T-helper 1 cell (primary cell): ENCODE data around the gene NYAP1.
A peak's percentile ranks its signal among the peaks of the same experiment; 100 is the strongest.
"Not testable (repeated sequence)": the region's sequence is repeated elsewhere in the genome, so short reads cannot be mapped to it uniquely, and the experiment has no call there.

Experiments used
- DNase-seq, 5 donors: peaks; one replicate each; pipeline ENCODE4 v3.0.0-alpha.2; 2012 to 2020

The NYAP1 gene

GRCh38 chr7:100513212-100513810 lies 29.6 kb downstream of the NYAP1 start:
- DNase-seq = no peak

- no peak for DNase-seq
These were observed 31.4 kb downstream of the NYAP1 start for GRCh38 chr7:100515072-100515532.

- DNase-seq = peak; percentile 11 to 60 (median 32)
These were observed 32.5 kb downstream of the NYAP1 start for GRCh38 chr7:100516135-100516812.

- no peak for DNase-seq
These were observed 33.6 kb downstream of the NYAP1 start for GRCh38 chr7:100517305-100517704.

GRCh38 chr7:100519580-100519979 lies 35.9 kb downstream of the NYAP1 start:
- DNase-seq = no peak

GRCh38 chr7:100520138-100520537 lies 36.4 kb downstream of the NYAP1 start:
- DNase-seq = no peak

GRCh38 chr7:100521076-100521475 lies 37.3 kb downstream of the NYAP1 start:
- DNase-seq = no peak

GRCh38 chr7:100521909-100522593 lies 38.3 kb downstream of the NYAP1 start:
- DNase-seq = not testable (repeated sequence)

- not testable (repeated sequence) for DNase-seq
These were observed 39.5 kb downstream of the NYAP1 start for GRCh38 chr7:100523192-100523591.

GRCh38 chr7:100528108-100528866 lies 44.6 kb downstream of the NYAP1 start:
- not testable (repeated sequence) for DNase-seq

GRCh38 chr7:100532165-100533022 lies 48.7 kb downstream of the NYAP1 start:
- no peak for DNase-seq

- not testable (repeated sequence) for DNase-seq
These were observed 52.3 kb downstream of the NYAP1 start for GRCh38 chr7:100535982-100536381.

GRCh38 chr7:100536695-100537094 lies 53.0 kb downstream of the NYAP1 start:
- not testable (repeated sequence) for DNase-seq

- no peak for DNase-seq
These were observed 54.6 kb downstream of the NYAP1 start for GRCh38 chr7:100538348-100538653.

GRCh38 chr7:100538654-100539435 lies 55.1 kb downstream of the NYAP1 start, which contains the start of gene AGFG2:
Gene AGFG2 (plus strand): TSS chr7:100539203. CDS start chr7:100539347, 144 bp downstream.
- peak; percentile 100 for DNase-seq

GRCh38 chr7:100539436-100540006 lies 55.8 kb downstream of the NYAP1 start:
- DNase-seq = no peak

- DNase-seq = no peak
These were observed 56.5 kb downstream of the NYAP1 start for GRCh38 chr7:100540073-100540723.

- not testable (repeated sequence) for DNase-seq
These were observed 57.6 kb downstream of the NYAP1 start for GRCh38 chr7:100541309-100541708.

- DNase-seq = no peak
These were observed 59.9 kb downstream of the NYAP1 start for GRCh38 chr7:100543586-100543985.

GRCh38 chr7:100544386-100544785 lies 60.7 kb downstream of the NYAP1 start:
- no peak for DNase-seq
